GM12878 (cell line): ENCODE measurements around the gene NAV2. TPM values are rescaled to one million over a fixed set of nuclear protein-coding genes. Genes with fewer than 3 reads are reported as not detected.

Source experiments
- ATAC-seq: fragments of 200-7000 bp; cut with Tn5 transposase; 3 replicates; pipeline ENCODE4 v1.9.1; 2020; ENCODE audit warnings: mild to moderate bottlenecking, moderate library complexity
- BruUV-seq: library from RNA; stranded (reverse); fragments of 400-500 nt; replicated peaks from 2 replicates; lab custom pipeline; 2021; lab: Mats Ljungman, UMichigan
- CTCF ChIA-PET: fragments of 300-600 bp; sonication (Branson Sonifier 250); formaldehyde crosslinking; extraction: SDS; loops from one replicate; lab custom pipeline; 2021; ENCODE audit warnings: inconsistent platforms; lab: Yijun Ruan, JAX
- POLR2A ChIA-PET: fragments of 350-600 bp; formaldehyde crosslinking; extraction: SDS; loops from one replicate; lab custom pipeline; 2021; ENCODE audit warnings: inconsistent platforms; lab: Charles Lee
- RAD21 ChIA-PET: fragments of 300-600 bp; sonication (Branson Sonifier 250); formaldehyde crosslinking; loops from one replicate; lab custom pipeline; 2023; ENCODE audit warnings: antibody characterized with exemption; ENCODE audit not compliant: unreplicated experiment; lab: Charles Lee
- SMC1A ChIA-PET: fragments of 300-600 bp; sonication (Branson Sonifier 250); formaldehyde crosslinking; loops from one replicate; lab custom pipeline; 2023; ENCODE audit not compliant: unreplicated experiment, uncharacterized antibody; lab: Charles Lee
- DNase-seq: peaks from one replicate; pipeline ENCODE4 v3.0.0-alpha.2; 2011; ENCODE audit warnings: low read depth, low spot score
- FAIRE-seq: peaks from 3 replicates; lab custom pipeline; 2011; peaks lifted over from hg19 to GRCh38; lab: Jason Lieb, UNC
- H2AFZ ChIP-seq: 2 replicates; pipeline ENCODE4 v1.6.0; 2011; ENCODE audit warnings: low read depth, low read length, control low read depth; ENCODE audit not compliant: control insufficient read depth
- H3K27ac ChIP-seq: 2 replicates; pipeline ENCODE4 v1.5.1; 2011; ENCODE audit warnings: control low read depth; ENCODE audit not compliant: control insufficient read depth, insufficient read depth
- H3K27me3 ChIP-seq, 2 experiments: replicated peaks in 1 of 2; 2 replicates each; pipeline versions ENCODE4 v1.6.0 to v1.6.1; 2011; ENCODE audit warnings: low read length in 1 of 2; ENCODE audit not compliant: control insufficient read depth in 2 of 2, insufficient read depth in 2 of 2
- H3K36me3 ChIP-seq, 2 experiments: 2 replicates each; pipeline ENCODE4 v1.5.1; 2011; ENCODE audit warnings: low read length in 1 of 2; ENCODE audit not compliant: control insufficient read depth in 2 of 2, insufficient read depth in 2 of 2
- H3K4me1 ChIP-seq: 2 replicates; pipeline ENCODE4 v1.6.1; 2011; ENCODE audit warnings: mild to moderate bottlenecking, low read length, moderate library complexity, mixed read lengths; ENCODE audit not compliant: control insufficient read depth, insufficient read depth
- H3K4me2 ChIP-seq: 2 replicates; pipeline ENCODE4 v1.6.0; 2011; ENCODE audit warnings: control low read depth; ENCODE audit not compliant: control insufficient read depth, insufficient read depth
- H3K4me3 ChIP-seq: fragments of 200-600 bp; sonication (generic); 2 replicates; pipeline ENCODE4 v1.5.1; 2016
- H3K79me2 ChIP-seq: 2 replicates; pipeline ENCODE4 v1.6.0; 2011; ENCODE audit warnings: low read length; ENCODE audit not compliant: control insufficient read depth, insufficient read depth
- H3K9ac ChIP-seq: 2 replicates; pipeline ENCODE4 v1.8.0; 2011; ENCODE audit warnings: low read length, control low read depth, mixed read lengths; ENCODE audit not compliant: control insufficient read depth, insufficient read depth
- H3K9me3 ChIP-seq: replicated peaks from 3 replicates; pipeline ENCODE4 v1.5.1; 2011; ENCODE audit warnings: mild to moderate bottlenecking, low read length; ENCODE audit not compliant: control insufficient read depth, insufficient read depth
- H4K20me1 ChIP-seq: 2 replicates; pipeline ENCODE4 v1.6.0; 2011; ENCODE audit not compliant: control insufficient read depth, insufficient read depth
- CTCF ChIP-seq, 3 experiments: IDR thresholded peaks in 2 of 3; conservative IDR thresholded peaks in 1 of 3; 2 replicates each; pipeline ENCODE4 v1.5.1; 2011; ENCODE audit warnings: low read depth in 3 of 3, low read length in 3 of 3, mild to moderate bottlenecking in 3 of 3, control low read depth in 2 of 3, moderate library complexity in 2 of 3, inconsistent platforms in 1 of 3, mixed read lengths in 1 of 3; ENCODE audit not compliant: control insufficient read depth in 2 of 3, insufficient read depth in 1 of 3; ENCODE audit errors: extremely low read depth in 1 of 3
- IKZF1 ChIP-seq: fragments of 450-650 bp; conservative IDR thresholded peaks from 2 replicates; pipeline ENCODE4 v1.6.1; 2017; ENCODE audit warnings: antibody characterized with exemption, mild to moderate bottlenecking
- MAX ChIP-seq: IDR thresholded peaks from 2 replicates; pipeline ENCODE4 v1.6.1; 2012; ENCODE audit warnings: low read depth, low read length, improper control_type of control experiment
- MLLT1 ChIP-seq: fragments of 450-650 bp; IDR thresholded peaks from 2 replicates; pipeline ENCODE4 v1.6.1; 2016; ENCODE audit warnings: mild to moderate bottlenecking
- MTA3 ChIP-seq: IDR thresholded peaks from 2 replicates; pipeline ENCODE4 v1.6.1; 2012; ENCODE audit warnings: low read length, inconsistent platforms, borderline replicate concordance
- PBX3 ChIP-seq: IDR thresholded peaks from 2 replicates; pipeline ENCODE4 v1.6.1; 2011; ENCODE audit warnings: mild to moderate bottlenecking, low read depth, low read length, moderate library complexity; ENCODE audit not compliant: insufficient replicate concordance
- PKNOX1 ChIP-seq: fragments of 450-650 bp; IDR thresholded peaks from 2 replicates; pipeline ENCODE4 v1.6.1; 2016; ENCODE audit warnings: mild to moderate bottlenecking
- USF1 ChIP-seq: IDR thresholded peaks from 2 replicates; pipeline ENCODE4 v1.6.1; 2011; ENCODE audit warnings: borderline replicate concordance, low read depth, mild to moderate bottlenecking, moderate library complexity, mixed read lengths, low read length; ENCODE audit not compliant: insufficient read depth; ENCODE audit errors: extremely low read length
- whole genome bisulfite sequencing: methylation state at CpG from one replicate; pipeline ENCODE4 v1.1.6; 2016; ENCODE audit warnings: low lambda C conversion rate; ENCODE audit not compliant: insufficient replicate concordance, insufficient coverage; ENCODE audit errors: missing lambda C conversion rate; 5-methylcytosine and 5-hydroxymethylcytosine counted together
- in situ Hi-C: fragments of 300-500 bp; cut with MboI; formaldehyde crosslinking; loops from 9 replicates; pipeline ENCODE4 v1.14.3; 2018; ENCODE audit warnings: mixed read lengths
- intact Hi-C: fragments of 100-400 bp; cut with micrococcal nuclease; formaldehyde crosslinking; loops from one replicate; pipeline ENCODE4 v1.14.2; 2022; ENCODE audit not compliant: unreplicated experiment
- polyA plus RNA-seq, 11 experiments: library from polyadenylated mRNA; depleted of rRNA in 4 of 11; unstranded in 6 of 11; stranded (reverse) in 5 of 11; fragments of >200 nt; fragmentation: Nextera tagmentation in 4 of 11; fragmentation: Illumina TruSeq in 1 of 11; extraction: Ambion mirVana in 4 of 11; extraction: Trizol in 1 of 11; gene quantifications; 1 replicate in 1 of 11; 2 replicates in 10 of 11; pipeline versions ENCODE4 v1.2.1 to v1.2.3, GENCODE V29; 2011 to 2016; ENCODE audit warnings: inconsistent platforms in 2 of 11, missing spikeins in 2 of 11, low read depth in 1 of 11
- total RNA-seq, 4 experiments: library from RNA; depleted of rRNA in 3 of 4; stranded (reverse); fragments of >200 nt in 3 of 4; fragmentation: Illumina TruSeq in 1 of 4; extraction: Trizol in 1 of 4; gene quantifications; 2 replicates each; pipeline versions ENCODE4 v1.2.1 to v1.2.3, GENCODE V29; 2013 to 2021

NAV2 gene
- total and polyA plus RNA-seq, 10 of the 15 experiments (the other 5 are each of a cell fraction or from before 2014, with no cell fraction given), result 0.35 to 6.1 (median 1.1) TPM

GRCh38 chr11:19974886-19975285 lies 262.2 kb downstream of the NAV2 start:
- Histone ChIP-seq H3K4me1 (peaks cover 13% of the 10 kb centered on the region), H3K9ac (no peak overlapping the region), H3K4me2 (no peak overlapping the region), H3K4me3 (no peak overlapping the region), H3K9me3 (no peaks in the 10 kb centered on the region), H3K36me3 (no peaks in the 10 kb centered on the region), H3K27me3 (no peaks in the 10 kb centered on the region), H3K79me2 (no peaks in the 10 kb centered on the region), H4K20me1 (no peaks in the 10 kb centered on the region), H2AFZ (no peak overlapping the region), H3K27ac (no peak overlapping the region)
- in situ Hi-C loops (no loop called here), intact Hi-C loops (no loop called here)
- WGBS, result 81% methylated on average over 4 of the region's 4 CpGs
- SMC1A ChIA-PET, result no interaction called here
- no TSS peak for BruUV-seq
- DNase-seq (no peak), ATAC-seq (no peak), FAIRE-seq (no peak)
- RAD21 ChIA-PET, result no interaction called here
- POLR2A ChIA-PET, result no interaction called here
- CTCF ChIA-PET, result interaction anchor here (0.7 kb wide), 1 partner anchor 66 kb away, joined by 3 read pairs; no protein-coding TSS in a partner anchor
- no peak for TF ChIP-seq PBX3
- no peak for TF ChIP-seq USF1
- no peak for TF ChIP-seq MAX
- no peak for TF ChIP-seq MLLT1
- TF ChIP-seq PKNOX1, result no peak
- no peak for TF ChIP-seq CTCF (IDR thresholded peaks at IDR 0.05 in 2 of 3, conservative IDR thresholded peaks at IDR 0.05 in 1 of 3; ENCODE audit: control insufficient read depth in 2 of 3, extremely low read depth in 1 of 3, insufficient read depth in 1 of 3, low read depth in 3 of 3, low read length in 3 of 3)
- TF ChIP-seq IKZF1, result no peak
- no peak for TF ChIP-seq MTA3
